ENCODE data around the gene CTIF.

CTIF gene

DNA sequence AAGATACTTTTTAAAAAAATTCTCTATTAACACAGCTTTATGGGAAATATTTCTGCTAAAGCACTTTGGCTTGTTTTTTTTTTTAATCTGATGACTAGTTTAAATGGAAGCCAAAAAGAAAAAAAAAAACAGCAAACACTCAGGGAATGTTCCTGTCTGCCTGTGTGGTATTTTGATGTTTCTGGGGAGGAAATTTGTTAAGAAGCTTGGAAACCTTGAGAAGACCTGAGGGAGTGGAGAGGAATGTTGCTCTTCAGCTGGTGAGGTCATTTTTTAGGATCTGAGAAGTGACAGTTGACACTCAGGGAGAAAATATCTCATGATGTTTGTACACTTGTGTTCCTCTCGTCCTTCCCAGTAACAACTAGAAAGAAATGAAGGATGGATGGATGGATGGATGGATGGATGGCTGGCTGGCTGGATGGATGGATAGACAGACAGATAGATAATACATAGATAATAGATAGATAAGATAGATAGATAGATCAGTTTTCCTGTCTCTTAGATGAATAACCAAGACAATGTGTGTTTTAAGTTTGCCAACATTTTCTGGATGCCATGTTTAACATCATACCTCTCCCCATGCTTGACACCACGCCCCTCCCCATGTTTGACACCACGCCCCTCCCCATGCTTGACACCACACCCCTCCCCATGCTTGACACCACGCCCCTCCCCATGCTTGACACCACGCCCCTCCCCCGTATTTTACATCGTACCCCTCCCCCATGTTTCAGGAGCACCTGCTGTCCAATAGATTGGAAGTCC lies 84.8 kb downstream of the CTIF start:
- DNase-seq, result no peak

DNA sequence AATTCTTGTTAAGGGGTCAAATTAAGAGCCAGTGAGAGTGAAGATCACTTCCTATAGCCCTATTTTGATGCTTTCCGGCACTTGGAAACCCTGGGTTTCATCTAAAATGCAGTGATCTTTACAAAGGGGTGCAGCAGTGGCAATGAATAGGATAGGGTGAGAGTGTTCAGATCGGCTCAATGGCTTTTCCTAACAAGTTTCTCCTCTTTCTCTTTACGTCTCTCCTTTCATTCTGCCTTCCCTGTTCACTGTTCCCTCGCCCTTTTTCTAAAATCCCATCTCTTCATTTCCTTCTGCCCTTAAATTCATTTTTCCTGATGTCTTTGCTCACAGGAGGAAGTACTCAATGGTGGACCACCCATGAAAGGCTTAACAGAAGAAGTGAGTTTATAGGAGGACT lies 86.0 kb downstream of the CTIF start:
- no peak for DNase-seq

DNA sequence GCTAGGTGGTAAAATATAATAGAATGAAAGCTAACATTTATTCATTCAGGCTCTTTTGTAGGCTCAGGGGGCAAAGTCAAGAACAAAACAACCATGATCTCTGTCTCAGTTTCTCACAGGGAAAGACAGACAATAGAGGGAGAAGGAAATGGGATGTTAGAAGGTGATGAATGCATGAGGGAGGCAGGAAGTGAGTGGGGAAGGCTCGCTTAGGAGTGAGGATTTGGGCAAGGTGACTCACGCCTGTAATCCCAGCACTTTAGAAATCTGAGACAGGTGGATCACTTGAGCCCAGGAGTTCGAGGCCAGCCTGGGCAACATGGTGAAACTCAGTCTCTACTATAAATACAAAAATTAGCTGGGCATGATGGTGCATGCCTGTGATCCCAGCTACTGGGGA lies 88.4 kb downstream of the CTIF start:
- no peak for DNase-seq

DNA sequence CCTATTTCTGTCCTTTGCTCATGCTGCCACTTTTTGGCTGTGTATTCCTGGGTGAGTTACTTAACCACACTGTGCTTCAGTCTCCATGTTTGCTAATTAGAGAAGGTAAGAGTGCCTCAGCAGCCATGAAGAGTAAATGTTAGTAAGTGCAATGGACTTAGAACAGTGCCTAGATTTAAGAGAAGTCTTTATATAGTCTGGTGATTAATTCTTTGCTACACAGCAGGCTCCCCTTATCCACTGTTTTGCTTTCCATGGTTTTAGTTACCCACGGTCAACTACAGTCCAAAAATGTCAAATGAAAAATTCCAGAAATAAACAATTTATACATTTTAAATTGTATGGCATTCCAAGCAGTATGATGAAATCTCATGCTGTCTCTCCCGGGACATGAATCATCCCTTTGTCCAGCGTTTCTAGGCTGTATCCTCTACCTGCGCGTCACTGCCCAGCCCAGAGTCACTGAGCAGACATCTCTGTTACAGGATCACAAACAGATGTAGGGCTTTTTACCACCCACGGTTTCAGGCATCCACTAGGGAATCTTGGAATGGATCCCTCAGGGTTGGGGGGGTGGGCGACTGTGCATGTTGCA lies 91.0 kb downstream of the CTIF start:
- DNase-seq, result no peak

DNA sequence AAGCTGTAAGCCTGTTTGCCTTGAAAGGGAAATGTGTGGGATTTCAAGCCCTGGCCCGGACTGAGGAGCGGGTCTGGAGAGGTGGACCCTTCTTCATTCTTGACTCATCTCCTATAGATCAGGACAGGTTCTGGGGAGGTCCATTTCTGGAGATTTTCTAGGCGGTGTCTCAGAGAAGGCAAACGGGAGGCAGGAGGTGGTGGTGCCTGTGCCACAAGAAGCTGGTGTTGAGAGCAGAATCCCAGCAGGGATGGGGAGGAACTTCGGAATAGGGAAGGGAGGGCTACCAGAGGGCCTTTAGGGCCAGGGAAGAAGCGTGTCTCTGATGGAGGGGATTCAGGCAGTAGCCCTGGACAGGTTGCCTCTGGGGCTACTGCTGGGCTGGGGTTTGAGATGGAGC lies 93.0 kb downstream of the CTIF start:
- DNase-seq, result no peak

DNA sequence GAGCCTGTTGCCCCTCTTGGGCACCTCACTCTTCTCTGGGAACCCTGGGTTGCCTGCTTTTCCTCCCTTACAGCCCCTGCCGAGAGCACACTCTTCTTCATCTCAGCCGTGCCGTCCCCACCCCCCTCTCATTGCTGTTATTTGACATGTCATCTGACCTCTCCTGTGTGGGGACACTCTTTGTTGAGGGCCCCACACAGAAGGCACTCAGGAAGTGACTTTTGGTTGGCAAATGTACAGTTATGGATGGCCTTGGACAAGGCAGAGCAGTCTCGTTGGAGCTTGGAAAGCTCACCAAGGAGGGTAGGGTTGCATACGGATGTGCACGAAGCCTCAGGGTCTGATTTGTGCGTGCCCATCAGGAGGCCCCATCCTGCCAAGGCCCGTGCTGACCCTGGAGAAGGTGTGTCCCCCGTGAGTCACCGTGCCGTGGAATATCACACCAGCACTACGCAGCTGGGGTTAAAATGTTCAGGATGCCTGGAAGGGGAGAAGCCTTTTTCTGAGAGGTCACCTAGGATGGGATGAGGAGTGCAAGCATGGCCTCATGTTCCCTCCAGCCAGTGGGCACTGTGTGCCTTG lies 93.9 kb downstream of the CTIF start:
- no peak for DNase-seq

DNA sequence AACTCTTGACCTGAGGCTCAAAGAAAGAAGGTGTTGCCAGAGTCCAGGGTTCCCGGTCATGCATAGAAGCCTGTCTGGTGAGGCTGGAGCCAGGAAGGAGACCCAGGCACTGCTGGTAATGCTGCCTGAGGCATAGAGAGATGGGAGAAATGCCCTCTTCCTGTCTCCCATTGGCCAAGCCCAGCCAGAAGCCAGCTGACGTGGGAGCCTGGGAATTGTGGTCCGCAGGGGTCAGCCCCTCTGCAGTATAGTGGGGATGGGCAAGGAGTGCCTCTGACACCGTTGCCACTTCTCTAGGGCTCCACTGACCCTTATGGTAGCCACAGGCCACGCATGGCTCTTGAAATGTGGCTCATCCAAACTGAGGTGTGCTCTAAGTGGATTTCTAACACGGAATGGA lies 95.7 kb downstream of the CTIF start:
- DNase-seq, result no peak

DNA sequence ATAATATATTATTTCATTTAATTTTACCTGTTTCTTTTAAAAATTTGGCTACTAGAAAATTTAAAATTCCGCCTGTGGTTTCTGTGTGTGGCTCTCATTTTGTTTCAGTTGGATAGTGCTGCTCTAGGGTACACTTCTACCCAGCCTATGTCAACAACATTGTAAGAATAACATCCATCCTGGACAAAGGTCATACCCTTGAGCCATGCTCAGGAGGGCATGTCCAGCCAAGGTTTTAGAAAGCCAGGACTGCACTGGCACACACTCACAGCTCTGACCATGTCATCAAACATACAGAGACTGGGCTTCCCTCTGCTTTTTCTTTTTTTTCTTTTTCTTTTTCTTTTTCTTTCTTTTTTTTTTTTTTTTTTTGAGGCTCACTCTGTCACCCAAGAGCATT lies 96.1 kb downstream of the CTIF start:
- no peak for DNase-seq

DNA sequence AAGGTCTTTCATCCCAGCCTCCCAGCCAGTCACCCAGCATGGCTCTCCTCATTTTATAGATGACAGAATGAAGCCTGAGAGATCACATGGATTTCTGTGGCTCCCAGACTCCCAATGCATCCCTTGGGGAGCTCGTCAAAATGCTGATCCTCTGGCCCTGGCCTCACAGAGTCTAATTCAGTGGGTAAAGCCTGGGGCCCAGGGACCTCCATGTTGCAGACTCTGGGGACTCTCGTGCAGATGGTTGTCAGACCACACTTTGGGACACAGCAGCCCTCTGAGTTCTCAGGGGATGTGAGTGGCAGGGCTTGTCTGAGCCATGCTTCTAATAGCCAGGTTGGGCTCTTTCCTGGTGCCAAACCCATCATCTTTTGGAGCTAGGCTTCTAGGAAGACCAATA lies 97.0 kb downstream of the CTIF start:
- no peak for DNase-seq

DNA sequence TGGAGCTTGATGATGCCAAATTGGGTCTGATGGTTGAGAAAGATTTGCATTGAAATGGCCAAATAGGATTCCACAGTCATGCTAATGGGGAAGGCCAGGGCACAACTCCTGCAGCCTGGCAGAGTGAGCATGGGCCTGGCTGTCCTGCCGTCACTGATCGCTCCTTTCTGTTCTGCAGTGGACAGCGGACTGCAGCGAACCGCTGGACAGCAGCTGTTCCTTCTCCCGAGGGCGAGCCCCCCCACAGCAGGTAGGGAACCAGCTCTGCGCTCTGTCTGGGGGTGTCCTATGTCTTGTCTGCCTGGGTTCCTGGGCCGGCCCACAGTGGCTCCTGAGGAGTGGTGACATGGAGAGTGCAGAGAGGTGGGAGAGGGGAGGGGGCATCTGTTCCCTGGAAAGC lies 97.6 kb downstream of the CTIF start:
- no peak for DNase-seq

DNA sequence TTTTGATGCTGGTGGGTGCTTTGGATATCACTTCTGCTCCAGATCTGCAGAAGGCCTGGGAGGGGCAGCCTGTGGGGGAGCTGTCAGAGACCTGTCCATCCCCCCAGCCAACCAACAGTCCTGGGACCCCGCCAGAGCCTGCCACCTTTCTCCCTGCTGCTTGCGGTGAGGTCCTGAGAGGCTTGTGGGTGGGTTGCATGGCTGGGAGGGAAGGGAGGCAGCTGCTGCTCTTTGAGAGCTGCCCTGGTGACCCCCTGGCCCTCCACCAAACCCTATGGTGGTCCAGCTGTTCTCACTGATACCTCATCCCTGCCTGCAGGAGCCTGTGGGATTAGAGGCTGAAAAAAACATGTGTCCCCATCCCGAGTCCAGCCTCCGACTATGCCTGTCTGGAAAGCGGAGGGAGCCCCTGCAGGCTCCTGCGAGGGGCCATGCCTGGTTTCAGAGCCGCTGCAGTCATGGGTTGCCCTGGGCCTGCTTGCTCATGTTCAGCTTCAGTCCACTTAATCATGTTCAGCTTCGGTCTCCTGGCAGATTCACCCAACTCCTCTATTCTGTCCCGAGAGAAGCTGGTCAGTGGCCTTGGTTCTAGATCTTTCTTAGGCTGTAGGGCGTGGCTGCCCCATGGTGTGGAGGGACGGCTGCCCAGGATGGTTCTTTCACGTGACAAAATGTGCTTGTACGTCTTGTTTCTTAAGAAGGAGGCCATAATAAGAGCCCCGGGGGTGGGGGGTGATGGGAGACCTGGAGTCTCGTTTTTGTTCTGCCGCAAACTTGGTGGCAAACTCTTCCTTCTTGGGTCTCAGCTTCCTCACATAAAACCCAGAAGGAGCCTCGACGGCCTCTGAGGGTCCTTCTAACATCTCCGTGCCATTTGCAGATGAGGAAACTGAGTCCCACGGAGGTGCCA lies 98.5 kb downstream of the CTIF start:
- DNase-seq, result no peak

DNA sequence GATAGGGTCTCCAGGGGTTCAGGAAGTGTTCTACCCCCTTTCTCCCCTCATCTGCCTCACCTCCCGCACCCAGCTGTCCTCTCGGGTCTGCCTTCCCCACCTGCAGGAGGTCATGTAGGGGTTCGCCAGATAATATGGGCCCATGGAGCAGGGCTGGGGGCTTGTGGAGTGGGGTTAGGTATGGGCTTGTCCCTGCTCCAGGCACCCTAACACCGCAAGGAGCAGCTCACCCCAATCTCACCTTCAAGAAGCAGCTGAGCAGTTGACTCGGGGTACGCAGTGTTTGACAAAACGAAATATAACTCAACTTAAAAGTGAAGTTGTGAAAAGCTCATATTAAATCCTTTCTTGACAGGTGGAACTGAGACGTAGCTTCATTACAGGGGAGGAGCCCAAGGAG lies 99.6 kb downstream of the CTIF start:
- DNase-seq, result no peak

DNA sequence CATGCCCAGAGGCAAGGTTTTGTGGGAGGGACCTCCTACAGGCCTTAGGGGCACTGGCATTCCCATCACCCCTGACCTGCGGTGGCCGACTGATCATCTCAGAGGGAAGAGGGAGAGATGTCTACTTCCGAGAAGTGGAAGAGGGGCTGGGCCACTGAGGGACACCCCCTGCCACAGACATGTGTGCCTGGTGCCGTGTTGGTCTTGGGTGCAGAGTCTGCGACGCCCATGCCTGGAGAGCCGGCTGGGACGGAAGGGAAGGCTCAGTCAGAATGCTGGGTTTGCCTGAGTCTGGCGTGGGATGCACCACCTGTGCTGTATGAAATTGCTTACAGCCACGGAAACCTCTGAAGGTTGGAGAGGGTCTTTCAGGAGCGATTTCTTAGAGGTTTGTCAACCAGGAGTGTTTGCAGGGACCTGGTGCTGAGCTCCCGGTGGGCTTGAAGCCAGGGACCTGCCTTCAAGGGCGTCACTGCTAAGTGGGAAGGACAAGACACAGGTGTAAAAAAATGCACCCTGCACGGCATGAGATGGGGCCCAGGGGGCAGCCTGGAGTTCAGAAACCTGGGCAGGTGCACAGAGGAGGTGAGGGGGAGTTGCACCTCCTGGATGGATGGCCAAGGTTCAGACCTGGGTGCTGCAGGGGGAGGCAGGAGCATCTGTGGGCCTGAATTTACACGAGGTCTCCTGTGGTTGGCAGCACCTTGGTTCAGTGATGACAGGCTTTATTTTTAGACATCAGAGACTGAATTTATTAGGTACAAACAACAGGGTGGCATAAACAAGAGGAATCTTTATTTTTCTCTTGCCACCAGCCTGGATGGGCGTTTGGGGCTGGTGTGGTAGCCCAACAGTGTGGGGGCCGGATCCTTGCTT lies 100.3 kb downstream of the CTIF start:
- DNase-seq, result no peak

DNA sequence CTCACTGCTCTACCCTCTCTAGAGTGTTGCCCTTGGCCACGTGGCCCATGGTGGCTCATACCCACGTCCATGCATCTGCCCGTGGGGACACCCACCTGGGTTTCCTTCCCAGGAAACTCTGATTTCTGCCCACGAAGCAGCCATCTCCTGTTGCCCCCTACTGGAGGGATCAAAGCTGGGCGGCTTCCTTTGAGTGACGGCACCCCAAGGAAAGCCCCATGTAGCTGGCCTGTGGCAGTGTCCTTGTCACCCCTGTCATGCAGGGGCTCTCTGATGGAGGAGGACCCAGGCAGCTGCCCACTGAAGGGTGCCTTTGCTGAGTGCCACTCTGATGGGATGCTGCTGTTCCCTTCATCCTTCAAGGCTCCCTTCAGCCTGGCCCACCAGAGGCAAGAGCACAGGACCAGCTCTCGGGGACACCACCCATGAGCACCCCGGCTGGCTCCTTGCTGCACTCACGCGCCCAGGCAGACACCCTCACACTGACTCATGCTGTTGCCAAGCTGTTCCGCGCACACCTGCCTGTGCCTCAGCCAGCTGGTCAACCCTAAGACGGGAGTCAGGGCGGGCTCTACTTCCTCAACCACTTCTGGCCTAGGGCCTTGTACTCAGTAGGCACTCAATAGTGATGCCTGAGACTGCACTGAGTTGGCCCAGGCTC lies 101.1 kb downstream of the CTIF start:
- DNase-seq, result no peak

DNA sequence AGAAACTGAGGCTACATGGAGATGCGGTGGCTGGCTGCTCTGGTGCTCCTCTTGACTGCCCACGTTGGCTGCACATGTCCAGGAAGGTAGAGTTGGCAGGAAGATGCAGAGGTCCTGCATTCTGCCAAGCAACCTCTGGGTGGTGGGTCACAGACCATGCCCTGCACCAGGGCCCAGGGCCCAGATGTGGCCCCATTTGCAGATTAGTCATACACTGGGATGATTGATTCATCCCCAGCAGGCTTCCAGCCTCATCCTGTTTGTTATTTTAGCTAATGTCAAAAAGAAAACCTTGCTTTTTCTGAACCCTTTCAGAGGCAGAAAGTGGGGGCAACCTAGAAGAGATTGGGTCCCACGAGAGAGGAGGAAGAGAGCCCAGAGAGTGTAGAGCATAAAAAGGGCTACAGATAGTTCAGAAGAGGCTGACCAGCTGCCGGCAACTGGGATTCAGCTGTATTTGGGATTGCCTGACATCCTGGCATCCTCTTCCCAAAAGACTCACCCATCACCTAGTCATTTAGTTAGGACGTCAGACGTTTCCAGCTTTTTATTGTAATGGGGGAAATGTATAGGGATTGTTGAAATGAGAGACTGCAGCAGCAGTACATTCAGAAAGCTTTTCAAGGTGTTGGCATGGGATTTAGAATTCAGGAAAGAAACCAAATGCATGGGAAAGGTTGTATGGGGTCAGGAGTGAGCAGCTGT lies 101.9 kb downstream of the CTIF start:
- DNase-seq, result no peak

DNA sequence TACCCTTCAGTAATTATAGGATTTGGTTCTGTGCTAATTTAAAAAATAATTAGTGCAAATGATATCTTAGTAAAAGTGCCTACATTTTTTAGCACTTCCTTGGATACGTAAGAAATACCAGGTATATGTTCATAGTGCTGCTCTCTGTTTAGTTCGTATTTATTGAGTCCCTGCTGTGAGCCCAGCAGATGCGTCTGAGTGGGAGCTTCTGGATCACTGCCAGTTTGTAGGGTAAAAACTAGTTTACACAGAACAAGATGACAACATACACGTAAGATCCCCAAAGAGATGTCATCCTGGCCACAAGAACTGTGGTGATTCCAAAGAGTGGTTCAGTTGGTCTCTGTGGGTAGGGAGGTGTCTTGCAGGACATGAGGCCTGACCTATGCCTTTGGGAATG lies 103.2 kb downstream of the CTIF start:
- DNase-seq, result no peak

DNA sequence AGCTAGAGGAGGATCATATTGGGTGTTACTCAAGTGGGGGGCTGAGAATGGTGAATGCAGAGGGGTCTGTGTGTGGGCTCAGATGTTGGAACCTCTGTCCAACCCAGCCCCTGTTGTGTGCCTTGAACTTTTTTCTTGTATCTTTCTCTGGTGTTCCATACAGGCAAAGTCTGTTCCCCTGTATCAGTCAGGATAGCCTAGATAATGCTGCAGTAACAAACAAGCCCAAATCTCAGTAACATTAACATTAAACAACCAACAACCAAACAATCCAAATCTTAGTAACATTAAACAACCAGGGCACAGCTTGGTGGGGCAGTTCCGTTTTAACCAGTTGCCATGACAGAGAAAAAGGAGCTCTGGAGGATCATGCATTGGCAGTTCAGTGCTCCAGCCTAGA lies 103.7 kb downstream of the CTIF start:
- no peak for DNase-seq

DNA sequence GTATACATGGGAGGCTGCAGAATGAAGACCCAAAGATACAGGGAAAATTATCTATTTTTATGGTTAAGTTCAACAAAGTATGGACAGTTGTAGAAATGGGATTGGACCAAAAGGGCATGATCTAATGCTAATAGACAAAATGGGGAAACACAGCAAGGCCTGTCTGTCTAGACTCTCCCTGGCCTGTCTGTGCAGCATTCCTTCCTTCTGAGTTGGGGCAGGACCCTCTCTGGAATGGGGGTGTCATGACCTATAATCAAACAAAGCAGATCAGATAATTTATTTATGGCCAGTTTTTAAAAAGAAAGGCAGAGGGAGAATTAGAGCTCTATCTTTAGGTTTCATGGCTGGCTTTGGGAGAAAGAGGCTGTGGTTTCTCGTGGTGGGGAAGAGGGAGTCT lies 104.4 kb downstream of the CTIF start:
- no peak for DNase-seq

DNA sequence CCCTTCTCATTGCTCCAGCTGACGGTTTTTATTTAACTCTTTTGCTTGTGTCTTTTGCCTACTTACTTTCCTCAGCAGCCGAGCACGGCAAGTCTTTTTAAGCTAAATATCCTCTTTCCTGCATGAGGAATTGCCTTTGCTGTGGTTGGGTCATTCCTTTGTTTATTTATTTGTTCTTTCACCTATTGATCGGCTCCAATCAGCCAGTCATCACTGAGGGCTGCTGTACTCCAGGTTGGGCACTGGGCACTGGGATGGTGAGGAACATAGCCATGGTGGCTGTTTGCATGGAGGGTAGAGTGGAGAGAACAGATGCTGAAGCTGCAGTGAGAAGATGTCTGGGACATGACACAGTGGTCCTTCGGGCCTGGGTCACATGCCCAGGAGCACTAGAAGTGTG lies 105.2 kb downstream of the CTIF start:
- DNase-seq, result no peak

DNA sequence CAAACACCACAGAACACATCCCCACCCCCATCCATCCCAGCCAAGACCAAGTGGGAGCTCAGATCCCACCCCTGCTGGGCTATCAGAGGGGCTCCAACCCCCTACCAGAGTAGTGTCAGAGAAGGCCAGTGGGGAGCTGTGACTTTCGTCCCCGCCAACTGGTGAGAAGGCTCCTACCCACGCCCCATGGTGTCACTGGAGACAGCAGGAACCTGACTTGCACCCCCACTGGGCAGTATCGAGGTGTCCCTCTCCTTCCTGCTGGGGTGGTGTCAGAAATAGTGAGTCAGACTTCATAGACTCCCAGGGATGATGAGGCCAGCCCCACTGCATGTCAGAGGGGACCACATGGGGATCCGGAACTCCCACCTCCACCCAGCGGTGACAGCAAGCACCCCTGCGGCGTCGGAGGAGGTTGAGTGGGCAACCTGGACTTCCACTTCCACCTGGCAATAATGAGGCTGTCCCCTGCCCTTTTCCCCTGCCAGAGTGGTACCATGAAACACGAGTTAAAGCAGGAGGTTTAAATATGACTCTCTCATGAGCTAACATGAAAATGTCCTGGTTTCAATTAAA lies 106.7 kb downstream of the CTIF start:
- no peak for DNase-seq

DNA sequence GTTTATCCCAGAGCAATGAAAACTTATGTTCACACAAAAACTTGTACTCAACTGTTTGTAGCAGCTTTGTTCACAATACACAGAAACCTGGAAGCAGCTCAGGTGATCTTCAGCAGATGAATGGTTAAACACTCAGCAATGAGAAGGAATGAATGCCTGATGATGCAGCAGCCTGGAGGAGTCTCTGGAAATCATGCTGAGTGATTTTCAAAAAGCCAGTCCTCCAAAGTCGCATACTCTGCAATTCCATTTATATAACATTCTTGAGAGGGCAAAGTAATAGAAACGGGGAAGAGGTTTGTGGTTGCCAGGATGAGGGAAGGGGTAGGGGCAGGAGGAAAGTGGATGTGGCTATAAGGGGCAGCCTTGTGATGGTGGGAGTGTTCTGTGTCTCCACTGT lies 108.1 kb downstream of the CTIF start:
- no peak for DNase-seq

Measured in activated gamma-delta T cell treated with Interleukin-2 at 50 U/mL for 16 hours (primary cell).